ENCODE results near the gene ARAP1. TPM values are rescaled to one million over a fixed set of nuclear protein-coding genes. Genes with fewer than 3 reads are reported as not detected.

ARAP1 gene
- total RNA-seq, 2 experiments from 2014 or later: 65.7 to 69.8 TPM

GRCh38 chr11:72636376-72636775, 115.8 kb downstream of the ARAP1 start:
- no peaks in the 10 kb centered on the region for H3K9me3 ChIP-seq (ENCODE audit: control insufficient read depth in 1 of 2, insufficient read depth in 1 of 2, low read length in 2 of 2)
- CTCF ChIA-PET: no interaction called here
- POLR2A ChIA-PET: no interaction called here
- DNase-seq (no peak), ATAC-seq (ENCODE audit: poor library complexity) (no peak)
- intact Hi-C loops (cut with DNase I, micrococcal nuclease): no loop called here
- TF ChIP-seq CTCF (IDR thresholded peaks at IDR 0.05): no peak
- H3K4me3 ChIP-seq (ENCODE audit: low read length): no peak overlapping the region
- peaks cover 11% of the 10 kb centered on the region for H3K27me3 Mint-ChIP-seq
- no peak overlapping the region for H3K4me3 Mint-ChIP-seq
- H3K27ac ChIP-seq (ENCODE audit: low read depth in 1 of 2, low read length in 2 of 2): no peak overlapping the region
- H3K36me3 Mint-ChIP-seq (ENCODE audit: low read depth): no peaks in the 10 kb centered on the region
- peaks cover 12 to 13% of the 10 kb centered on the region in 2 experiments for H3K27me3 ChIP-seq (ENCODE audit: control insufficient read depth in 1 of 2, insufficient read depth in 2 of 2, low read length in 2 of 2)
- no peaks in the 10 kb centered on the region for H3K9me3 Mint-ChIP-seq
- H3K36me3 ChIP-seq (ENCODE audit: insufficient read depth, low read length): no peaks in the 10 kb centered on the region
- no peak overlapping the region for H3K27ac Mint-ChIP-seq
- H3K4me1 ChIP-seq (ENCODE audit: insufficient read depth, low read length): no peaks in the 10 kb centered on the region
- H3K4me1 Mint-ChIP-seq (ENCODE audit: low read depth): no peaks in the 10 kb centered on the region

GRCh38 chr11:72635933-72636332, 116.3 kb downstream of the ARAP1 start:
- Mint-ChIP-seq H3K4me1 (ENCODE audit: low read depth) (no peaks in the 10 kb centered on the region), H3K27ac (no peak overlapping the region), H3K9me3 (no peaks in the 10 kb centered on the region), H3K27me3 (peaks cover 14% of the 10 kb centered on the region), H3K36me3 (ENCODE audit: low read depth) (no peaks in the 10 kb centered on the region), H3K4me3 (no peak overlapping the region)
- intact Hi-C loops (cut with DNase I, micrococcal nuclease): no loop called here
- Histone ChIP-seq H3K4me3 (ENCODE audit: low read length) (no peak overlapping the region), H3K27ac (ENCODE audit: low read depth in 1 of 2, low read length in 2 of 2) (no peak overlapping the region), H3K9me3 (ENCODE audit: control insufficient read depth in 1 of 2, insufficient read depth in 1 of 2, low read length in 2 of 2) (no peaks in the 10 kb centered on the region), H3K27me3 (ENCODE audit: control insufficient read depth in 1 of 2, insufficient read depth in 2 of 2, low read length in 2 of 2) (peaks cover 8% of the 10 kb centered on the region in 2 experiments), H3K36me3 (ENCODE audit: insufficient read depth, low read length) (no peaks in the 10 kb centered on the region), H3K4me1 (ENCODE audit: insufficient read depth, low read length) (no peaks in the 10 kb centered on the region)
- ChIA-PET POLR2A (no interaction called here), CTCF (no interaction called here)
- ATAC-seq (ENCODE audit: poor library complexity): no peak
- no peak for TF ChIP-seq CTCF (IDR thresholded peaks at IDR 0.05)
- DNase-seq: no peak

- no peak for DNase-seq
- TF ChIP-seq CTCF (IDR thresholded peaks at IDR 0.05): no peak
- H3K4me3 Mint-ChIP-seq: no peak overlapping the region
- Histone ChIP-seq H3K4me3 (ENCODE audit: low read length) (no peak overlapping the region), H3K36me3 (ENCODE audit: insufficient read depth, low read length) (no peaks in the 10 kb centered on the region), H3K4me1 (ENCODE audit: insufficient read depth, low read length) (no peaks in the 10 kb centered on the region), H3K27ac (ENCODE audit: low read depth in 1 of 2, low read length in 2 of 2) (no peak overlapping the region), H3K27me3 (ENCODE audit: control insufficient read depth in 1 of 2, insufficient read depth in 2 of 2, low read length in 2 of 2) (peaks cover 3 to 6% of the 10 kb centered on the region in 2 experiments), H3K9me3 (ENCODE audit: control insufficient read depth in 1 of 2, insufficient read depth in 1 of 2, low read length in 2 of 2) (no peaks in the 10 kb centered on the region)
- CTCF ChIA-PET: interaction anchor here (0.9 kb wide), 1 partner anchor 452 kb away, joined by 3 read pairs; no protein-coding TSS in a partner anchor
- H3K36me3 Mint-ChIP-seq (ENCODE audit: low read depth): no peaks in the 10 kb centered on the region
- H3K4me1 Mint-ChIP-seq (ENCODE audit: low read depth): no peaks in the 10 kb centered on the region
- intact Hi-C loops (cut with DNase I, micrococcal nuclease): no loop called here
- H3K9me3 Mint-ChIP-seq: no peaks in the 10 kb centered on the region
- ATAC-seq (ENCODE audit: poor library complexity): no peak
- POLR2A ChIA-PET: no interaction called here
- H3K27ac Mint-ChIP-seq: no peak overlapping the region
- peaks cover 14% of the 10 kb centered on the region for H3K27me3 Mint-ChIP-seq
Observed at GRCh38 chr11:72635309-72635915, 116.8 kb downstream of the ARAP1 start.

Small RNA genes within 50 kb of the gene (microRNA-seq; reads per million reads assigned to microRNA genes)
- gene MIR4692 (ENCODE audit: borderline microRNAs expressed, borderline replicate concordance): not detected

Other genes starting within 250 kb of the ARAP1 start
- 1 to 10 TPM; 4.0 to 4.5 TPM for gene PDE2A, start 78.0 kb downstream of the ARAP1 start, total RNA-seq
- gene STARD10, start 41.6 kb upstream of the ARAP1 start, total RNA-seq: 10 to 100 TPM; 10.5 to 12.9 TPM
- gene ATG16L2, start 62.0 kb upstream of the ARAP1 start, total RNA-seq: 10 to 100 TPM; 58.3 to 61.6 TPM

Measured in CD4-positive, alpha-beta T cell (primary cell).